ENCODE results near the gene URAD. TPM values are rescaled to one million over a fixed set of nuclear protein-coding genes. Genes with fewer than 3 reads are reported as not detected.
"Not testable (repeated sequence)": the region's sequence is repeated elsewhere in the genome, so short reads cannot be mapped to it uniquely, and the experiment has no call there.

URAD gene
- total RNA-seq, 4 donors from 2014 or later: not detected

- Histone ChIP-seq H3K27me3 (peaks cover 0 to 98% (median 80%) of the 10 kb centered on the region in 4 donors), H3K9me3 (no peaks in the 10 kb centered on the region), H3K4me1 (peaks cover 7 to 43% (median 35%) of the 10 kb centered on the region in 4 donors), H3K36me3 (no peaks in the 10 kb centered on the region), H3K27ac (replicated peaks in 1 of 4) (no peak overlapping the region), H3K4me3 (no peak overlapping the region)
- DNase-seq (ENCODE audit: extremely low spot score): no peak
- intact Hi-C loops (cut with DNase I): no loop called here
- 5% methylated on average over 26 of the region's 38 CpGs for WGBS
- TF ChIP-seq EP300 (IDR thresholded peaks at IDR 0.05): no peak
- no peak for TF ChIP-seq POLR2AphosphoS5 (IDR thresholded peaks at IDR 0.05)
- no peak for TF ChIP-seq POLR2A (IDR thresholded peaks at IDR 0.05; ENCODE audit: low read depth)
- TF ChIP-seq CTCF (IDR thresholded peaks at IDR 0.05): no peak
Measured at GRCh38 chr13:27966641-27967202, 21.8 kb downstream of the URAD start.

GRCh38 chr13:27965740-27966640 lies 22.5 kb downstream of the URAD start:
- no peak overlapping the region for H3K4me3 ChIP-seq
- no peaks in the 10 kb centered on the region for H3K9me3 ChIP-seq
- 14% methylated on average over 27 of the region's 45 CpGs for WGBS
- no peaks in the 10 kb centered on the region for H3K36me3 ChIP-seq
- H3K4me1 ChIP-seq: peaks cover 10 to 47% (median 39%) of the 10 kb centered on the region in 4 donors
- H3K27ac ChIP-seq (replicated peaks in 1 of 4): no peak overlapping the region
- intact Hi-C loops (cut with DNase I): no loop called here
- no peak for TF ChIP-seq EP300 (IDR thresholded peaks at IDR 0.05)
- no peak for TF ChIP-seq POLR2AphosphoS5 (IDR thresholded peaks at IDR 0.05)
- no peak for TF ChIP-seq CTCF (IDR thresholded peaks at IDR 0.05)
- TF ChIP-seq POLR2A (IDR thresholded peaks at IDR 0.05; ENCODE audit: low read depth): no peak
- peaks cover 0 to 98% (median 79%) of the 10 kb centered on the region in 4 donors for H3K27me3 ChIP-seq
- no peak for DNase-seq (ENCODE audit: extremely low spot score)

- intact Hi-C loops (cut with DNase I): no loop called here
- no peaks in the 10 kb centered on the region for H3K9me3 ChIP-seq
- 58% methylated on average over 7 of the region's 7 CpGs for WGBS
- H3K4me1 ChIP-seq: peaks cover 17 to 51% (median 45%) of the 10 kb centered on the region in 4 donors
- no peaks in the 10 kb centered on the region for H3K36me3 ChIP-seq
- H3K27ac ChIP-seq (replicated peaks in 1 of 4): no peak overlapping the region
- peaks cover 0 to 98% (median 78%) of the 10 kb centered on the region in 4 donors for H3K27me3 ChIP-seq
- no peak for TF ChIP-seq EP300 (IDR thresholded peaks at IDR 0.05)
- no peak for TF ChIP-seq POLR2A (IDR thresholded peaks at IDR 0.05; ENCODE audit: low read depth)
- TF ChIP-seq POLR2AphosphoS5 (IDR thresholded peaks at IDR 0.05): no peak
- no peak for TF ChIP-seq CTCF (IDR thresholded peaks at IDR 0.05)
- DNase-seq (ENCODE audit: extremely low spot score): no peak
- no peak overlapping the region for H3K4me3 ChIP-seq
Measured at GRCh38 chr13:27965343-27965739, 23.2 kb downstream of the URAD start.

- DNase-seq (ENCODE audit: extremely low spot score): no peak
- intact Hi-C loops (cut with DNase I): no loop called here
- no peaks in the 10 kb centered on the region for H3K9me3 ChIP-seq
- 14% methylated on average over 15 of the region's 15 CpGs for WGBS
- H3K27ac ChIP-seq (replicated peaks in 1 of 4): no peak overlapping the region
- no peaks in the 10 kb centered on the region for H3K36me3 ChIP-seq
- peaks cover 22 to 54% (median 48%) of the 10 kb centered on the region in 4 donors for H3K4me1 ChIP-seq
- H3K4me3 ChIP-seq: no peak overlapping the region
- TF ChIP-seq EP300 (IDR thresholded peaks at IDR 0.05): no peak
- TF ChIP-seq CTCF (IDR thresholded peaks at IDR 0.05): no peak
- no peak for TF ChIP-seq POLR2A (IDR thresholded peaks at IDR 0.05; ENCODE audit: low read depth)
- TF ChIP-seq POLR2AphosphoS5 (IDR thresholded peaks at IDR 0.05): no peak
- peaks cover 0 to 98% (median 81%) of the 10 kb centered on the region in 4 donors for H3K27me3 ChIP-seq
Measured at GRCh38 chr13:27964741-27965323, 23.7 kb downstream of the URAD start.

GRCh38 chr13:27964206-27964605 lies 24.3 kb downstream of the URAD start:
- WGBS: 52% methylated on average over 13 of the region's 13 CpGs
- Histone ChIP-seq H3K4me1 (peaks cover 26 to 57% (median 48%) of the 10 kb centered on the region in 4 donors), H3K27me3 (peaks cover 0 to 98% (median 82%) of the 10 kb centered on the region in 4 donors)
- H3K9me3 ChIP-seq; intact Hi-C loops (cut with DNase I); H3K27ac ChIP-seq (replicated peaks in 1 of 4); DNase-seq (ENCODE audit: extremely low spot score); H3K36me3 ChIP-seq; H3K4me3 ChIP-seq: not testable (repeated sequence)
